Progenitor cell of endocrine pancreas (in vitro differentiated cells): Measurements from ENCODE around the gene MICOS13. TPM values are rescaled to one million over a fixed set of nuclear protein-coding genes. Genes with fewer than 3 reads are reported as not detected.
"Not testable (repeated sequence)": the region's sequence is repeated elsewhere in the genome, so short reads cannot be mapped to it uniquely, and the experiment has no call there.

ENCODE experiments used
- DNase-seq: peaks from one replicate; pipeline ENCODE4 v3.0.0; 2021; ENCODE audit warnings: low spot score; ENCODE audit not compliant: unreplicated experiment
- H3K27ac Mint-ChIP-seq: 2 replicates; pipeline ENCODE4 v1.8.0; 2021; ENCODE audit warnings: mild to moderate bottlenecking, moderate library complexity, mixed read lengths
- H3K27me3 Mint-ChIP-seq: 2 replicates; pipeline ENCODE4 v1.8.0; 2021; ENCODE audit warnings: mixed read lengths
- H3K36me3 Mint-ChIP-seq: 2 replicates; pipeline ENCODE4 v1.8.0; 2022; ENCODE audit warnings: mixed read lengths; ENCODE audit not compliant: insufficient read depth
- H3K4me1 Mint-ChIP-seq: 2 replicates; pipeline ENCODE4 v1.8.0; 2021; ENCODE audit warnings: low read depth, mixed read lengths
- H3K4me3 Mint-ChIP-seq: 2 replicates; pipeline ENCODE4 v1.8.0; 2021; ENCODE audit warnings: low read depth, mild to moderate bottlenecking, moderate library complexity, mixed read lengths
- H3K9me3 Mint-ChIP-seq: 2 replicates; pipeline ENCODE4 v1.8.0; 2021; ENCODE audit warnings: low read depth, mixed read lengths
- total RNA-seq: library from RNA; stranded (reverse); gene quantifications from 2 replicates; pipeline ENCODE4 v1.2.1, GENCODE V29; 2021
- TF ChIP-seq, protein P1 (sequence below): fragments of 200-600 bp; sonication (generic); IDR thresholded peaks from one replicate; pipeline ENCODE4 v1.5.0; 2021; ENCODE audit warnings: antibody characterized with exemption, mild to moderate bottlenecking; ENCODE audit not compliant: unreplicated experiment

MICOS13 gene
- total RNA-seq, 1 donor from 2014 or later = 29.7 TPM

GRCh38 chr19:5691822-5692722, 11.8 kb upstream of the MICOS13 start:
- peak overlapping the region; percentile 90 for H3K27ac Mint-ChIP-seq
- TF ChIP-seq, protein P1, sequence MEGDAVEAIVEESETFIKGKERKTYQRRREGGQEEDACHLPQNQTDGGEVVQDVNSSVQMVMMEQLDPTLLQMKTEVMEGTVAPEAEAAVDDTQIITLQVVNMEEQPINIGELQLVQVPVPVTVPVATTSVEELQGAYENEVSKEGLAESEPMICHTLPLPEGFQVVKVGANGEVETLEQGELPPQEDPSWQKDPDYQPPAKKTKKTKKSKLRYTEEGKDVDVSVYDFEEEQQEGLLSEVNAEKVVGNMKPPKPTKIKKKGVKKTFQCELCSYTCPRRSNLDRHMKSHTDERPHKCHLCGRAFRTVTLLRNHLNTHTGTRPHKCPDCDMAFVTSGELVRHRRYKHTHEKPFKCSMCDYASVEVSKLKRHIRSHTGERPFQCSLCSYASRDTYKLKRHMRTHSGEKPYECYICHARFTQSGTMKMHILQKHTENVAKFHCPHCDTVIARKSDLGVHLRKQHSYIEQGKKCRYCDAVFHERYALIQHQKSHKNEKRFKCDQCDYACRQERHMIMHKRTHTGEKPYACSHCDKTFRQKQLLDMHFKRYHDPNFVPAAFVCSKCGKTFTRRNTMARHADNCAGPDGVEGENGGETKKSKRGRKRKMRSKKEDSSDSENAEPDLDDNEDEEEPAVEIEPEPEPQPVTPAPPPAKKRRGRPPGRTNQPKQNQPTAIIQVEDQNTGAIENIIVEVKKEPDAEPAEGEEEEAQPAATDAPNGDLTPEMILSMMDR = no peak
- H3K9me3 Mint-ChIP-seq = no peaks in the 10 kb centered on the region
- peaks cover 9% of the 10 kb centered on the region for H3K4me1 Mint-ChIP-seq
- peak overlapping the region; percentile 99 for H3K4me3 Mint-ChIP-seq
- no peak for DNase-seq
- no peaks in the 10 kb centered on the region for H3K27me3 Mint-ChIP-seq
- H3K36me3 Mint-ChIP-seq = peaks cover 5% of the 10 kb centered on the region

GRCh38 chr19:5690955-5691821, 10.9 kb upstream of the MICOS13 start:
- Mint-ChIP-seq H3K36me3 (peaks cover 5% of the 10 kb centered on the region), H3K27me3 (no peaks in the 10 kb centered on the region), H3K27ac (peak overlapping the region; percentile 99), H3K4me1 (peaks cover 9% of the 10 kb centered on the region), H3K9me3 (no peaks in the 10 kb centered on the region), H3K4me3 (peak overlapping the region; percentile 99)
- TF ChIP-seq, protein P1 = no peak
- no peak for DNase-seq

GRCh38 chr19:5690125-5690954, 10.0 kb upstream of the MICOS13 start, which contains the start of gene RPL36:
TSS of gene RPL36 (plus strand) at chr19:5690295. CDS start at chr19:5690508, 213 bp downstream.
- Mint-ChIP-seq H3K27ac (peak within 1 kb of the TSS; percentile 99), H3K36me3 (peaks cover 5% of the 10 kb centered on the region), H3K4me3 (peak within 1 kb of the TSS; percentile 99), H3K4me1 (peaks cover 9% of the 10 kb centered on the region), H3K27me3 (no peaks in the 10 kb centered on the region), H3K9me3 (no peaks in the 10 kb centered on the region)
- DNase-seq = peak; percentile 99
- TF ChIP-seq, protein P1 = peak; percentile 99

GRCh38 chr19:5688262-5688881, 8.1 kb upstream of the MICOS13 start:
- H3K27me3 Mint-ChIP-seq, H3K36me3 Mint-ChIP-seq: not testable (repeated sequence)
- H3K27ac Mint-ChIP-seq = peak overlapping the region; percentile 52

More at GRCh38 chr19:5688262-5688881, 8.1 kb upstream of the MICOS13 start:
- DNase-seq, H3K9me3 Mint-ChIP-seq, H3K4me1 Mint-ChIP-seq: not testable (repeated sequence)
- peak overlapping the region; percentile 52 for H3K4me3 Mint-ChIP-seq
